HepG2 (cell line): ENCODE data around the gene KIAA1191. TPM values are rescaled to one million over a fixed set of nuclear protein-coding genes. Genes with fewer than 3 reads are reported as not detected.

Experiments used
- ARHGAP35 ChIP-seq: sonication (generic); formaldehyde crosslinking; IDR thresholded peaks from 2 replicates; pipeline ENCODE4 v1.9.0; 2022; ENCODE audit warnings: mild to moderate bottlenecking, inconsistent platforms, moderate library complexity, missing genetic modification reagents, borderline replicate concordance
- KDM1A ChIP-seq: IDR thresholded peaks from 2 replicates; pipeline ENCODE4 v1.6.1; 2016; ENCODE audit warnings: missing compliant biosample characterization
- RAD21 ChIP-seq: fragments of 450-650 bp; formaldehyde crosslinking; IDR thresholded peaks from 2 replicates; pipeline ENCODE4 v1.5.0; 2020; ENCODE audit warnings: mild to moderate bottlenecking
- SUZ12 ChIP-seq: fragments of 150-350 bp; IDR thresholded peaks from 2 replicates; pipeline ENCODE4 v1.6.1; 2014; ENCODE audit warnings: low read depth, low read length
- TCF12 ChIP-seq, 2 experiments: fragments of 450-650 bp in 1 of 2; sonication (generic) in 1 of 2; formaldehyde crosslinking in 1 of 2; IDR thresholded peaks; 2 replicates each; pipeline versions ENCODE4 v1.6.1 to v1.8.0; 2017 to 2022; ENCODE audit warnings: antibody characterized with exemption in 1 of 2, mild to moderate bottlenecking in 1 of 2, missing genetic modification reagents in 1 of 2, moderate library complexity in 1 of 2
- THAP8 ChIP-seq: sonication (generic); formaldehyde crosslinking; IDR thresholded peaks from 2 replicates; pipeline ENCODE4 v1.5.1; 2020; ENCODE audit warnings: missing genetic modification reagents, mild to moderate bottlenecking, borderline replicate concordance
- WIZ ChIP-seq: sonication (generic); formaldehyde crosslinking; IDR thresholded peaks from 2 replicates; pipeline ENCODE4 v1.5.1; 2020; ENCODE audit warnings: mild to moderate bottlenecking, missing genetic modification reagents
- ZBTB7B ChIP-seq: sonication (generic); formaldehyde crosslinking; IDR thresholded peaks from 2 replicates; pipeline ENCODE4 v1.4.0; 2020; ENCODE audit warnings: missing genetic modification reagents
- ZNF451 ChIP-seq: sonication (generic); formaldehyde crosslinking; IDR thresholded peaks from 2 replicates; pipeline ENCODE4 v1.5.0; 2020; ENCODE audit warnings: mild to moderate bottlenecking, missing genetic modification reagents
- ZNF652 ChIP-seq: IDR thresholded peaks from 2 replicates; pipeline ENCODE4 v1.6.1; 2016; ENCODE audit warnings: low read depth, borderline replicate concordance
- ZNF749 ChIP-seq: sonication (generic); formaldehyde crosslinking; IDR thresholded peaks from 2 replicates; pipeline ENCODE4 v1.8.0; 2022; ENCODE audit warnings: mild to moderate bottlenecking, missing genetic modification reagents, moderate library complexity, borderline replicate concordance
- ZNF75D ChIP-seq: sonication (generic); formaldehyde crosslinking; IDR thresholded peaks from 2 replicates; pipeline ENCODE4 v1.8.1; 2023; ENCODE audit warnings: missing genetic modification reagents, mild to moderate bottlenecking, borderline replicate concordance
- polyA plus RNA-seq, 8 experiments: library from polyadenylated mRNA; depleted of rRNA in 3 of 8; stranded (reverse) in 7 of 8; unstranded in 1 of 8; fragments of >200 nt; fragmentation: Illumina TruSeq in 4 of 8; extraction: Trizol in 4 of 8; gene quantifications; 2 replicates each; pipeline versions ENCODE4 v1.2.1 to v1.2.3, GENCODE V29; 2011 to 2016; ENCODE audit warnings: low read depth in 4 of 8, missing spikeins in 1 of 8, mixed read lengths in 1 of 8; ENCODE audit not compliant: insufficient read depth in 1 of 8
- total RNA-seq, 5 experiments: library from RNA; depleted of rRNA; stranded (reverse); fragments of >200 nt; fragmentation: Illumina TruSeq; extraction: Trizol; gene quantifications; 2 replicates each; pipeline ENCODE4 v1.2.3, GENCODE V29; 2016; ENCODE audit warnings: low read depth in 1 of 5
- TF ChIP-seq, protein P1 (sequence below): IDR thresholded peaks from 2 replicates; pipeline ENCODE4 v1.6.1; 2016; ENCODE audit warnings: low read depth, control low read depth
- TF ChIP-seq, protein P2 (sequence below): sonication (generic); formaldehyde crosslinking; IDR thresholded peaks from 2 replicates; pipeline ENCODE4 v1.4.0; 2020; ENCODE audit warnings: missing genetic modification reagents, borderline replicate concordance
- TF ChIP-seq, protein P3 (sequence below): sonication (generic); formaldehyde crosslinking; conservative IDR thresholded peaks from 2 replicates; pipeline ENCODE4 v1.8.1; 2023; ENCODE audit warnings: missing genetic modification reagents
- TF ChIP-seq, protein P4 (sequence below): sonication (generic); formaldehyde crosslinking; IDR thresholded peaks from 2 replicates; pipeline ENCODE4 v1.9.0; 2021; ENCODE audit warnings: missing genetic modification reagents, borderline replicate concordance

KIAA1191 gene
- total and polyA plus RNA-seq, 2 of the 13 experiments (the other 11 are each of a cell fraction or from before 2014, with no cell fraction given): 63.6 to 103 TPM

- TF ChIP-seq ZBTB7B (CRISPR knock-in tag) (no peak), THAP8 (CRISPR knock-in tag) (no peak), ZNF75D (CRISPR knock-in tag) (no peak), ZNF451 (CRISPR knock-in tag) (no peak), KDM1A (CRISPR knock-in tag) (no peak), SUZ12 (no peak), ZNF749 (CRISPR knock-in tag) (no peak), TCF12 (IDR thresholded peaks at IDR 0.05) (no peak), TCF12 (CRISPR knock-in tag; IDR thresholded peaks at IDR 0.05) (no peak), RAD21 (CRISPR knock-in tag) (no peak), WIZ (CRISPR knock-in tag) (no peak), ZNF652 (CRISPR knock-in tag) (no peak), ARHGAP35 (no peak)
- TF ChIP-seq, protein P1, sequence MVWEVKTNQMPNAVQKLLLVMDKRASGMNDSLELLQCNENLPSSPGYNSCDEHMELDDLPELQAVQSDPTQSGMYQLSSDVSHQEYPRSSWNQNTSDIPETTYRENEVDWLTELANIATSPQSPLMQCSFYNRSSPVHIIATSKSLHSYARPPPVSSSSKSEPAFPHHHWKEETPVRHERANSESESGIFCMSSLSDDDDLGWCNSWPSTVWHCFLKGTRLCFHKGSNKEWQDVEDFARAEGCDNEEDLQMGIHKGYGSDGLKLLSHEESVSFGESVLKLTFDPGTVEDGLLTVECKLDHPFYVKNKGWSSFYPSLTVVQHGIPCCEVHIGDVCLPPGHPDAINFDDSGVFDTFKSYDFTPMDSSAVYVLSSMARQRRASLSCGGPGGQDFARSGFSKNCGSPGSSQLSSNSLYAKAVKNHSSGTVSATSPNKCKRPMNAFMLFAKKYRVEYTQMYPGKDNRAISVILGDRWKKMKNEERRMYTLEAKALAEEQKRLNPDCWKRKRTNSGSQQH (CRISPR knock-in tag): no peak
- TF ChIP-seq, protein P2, sequence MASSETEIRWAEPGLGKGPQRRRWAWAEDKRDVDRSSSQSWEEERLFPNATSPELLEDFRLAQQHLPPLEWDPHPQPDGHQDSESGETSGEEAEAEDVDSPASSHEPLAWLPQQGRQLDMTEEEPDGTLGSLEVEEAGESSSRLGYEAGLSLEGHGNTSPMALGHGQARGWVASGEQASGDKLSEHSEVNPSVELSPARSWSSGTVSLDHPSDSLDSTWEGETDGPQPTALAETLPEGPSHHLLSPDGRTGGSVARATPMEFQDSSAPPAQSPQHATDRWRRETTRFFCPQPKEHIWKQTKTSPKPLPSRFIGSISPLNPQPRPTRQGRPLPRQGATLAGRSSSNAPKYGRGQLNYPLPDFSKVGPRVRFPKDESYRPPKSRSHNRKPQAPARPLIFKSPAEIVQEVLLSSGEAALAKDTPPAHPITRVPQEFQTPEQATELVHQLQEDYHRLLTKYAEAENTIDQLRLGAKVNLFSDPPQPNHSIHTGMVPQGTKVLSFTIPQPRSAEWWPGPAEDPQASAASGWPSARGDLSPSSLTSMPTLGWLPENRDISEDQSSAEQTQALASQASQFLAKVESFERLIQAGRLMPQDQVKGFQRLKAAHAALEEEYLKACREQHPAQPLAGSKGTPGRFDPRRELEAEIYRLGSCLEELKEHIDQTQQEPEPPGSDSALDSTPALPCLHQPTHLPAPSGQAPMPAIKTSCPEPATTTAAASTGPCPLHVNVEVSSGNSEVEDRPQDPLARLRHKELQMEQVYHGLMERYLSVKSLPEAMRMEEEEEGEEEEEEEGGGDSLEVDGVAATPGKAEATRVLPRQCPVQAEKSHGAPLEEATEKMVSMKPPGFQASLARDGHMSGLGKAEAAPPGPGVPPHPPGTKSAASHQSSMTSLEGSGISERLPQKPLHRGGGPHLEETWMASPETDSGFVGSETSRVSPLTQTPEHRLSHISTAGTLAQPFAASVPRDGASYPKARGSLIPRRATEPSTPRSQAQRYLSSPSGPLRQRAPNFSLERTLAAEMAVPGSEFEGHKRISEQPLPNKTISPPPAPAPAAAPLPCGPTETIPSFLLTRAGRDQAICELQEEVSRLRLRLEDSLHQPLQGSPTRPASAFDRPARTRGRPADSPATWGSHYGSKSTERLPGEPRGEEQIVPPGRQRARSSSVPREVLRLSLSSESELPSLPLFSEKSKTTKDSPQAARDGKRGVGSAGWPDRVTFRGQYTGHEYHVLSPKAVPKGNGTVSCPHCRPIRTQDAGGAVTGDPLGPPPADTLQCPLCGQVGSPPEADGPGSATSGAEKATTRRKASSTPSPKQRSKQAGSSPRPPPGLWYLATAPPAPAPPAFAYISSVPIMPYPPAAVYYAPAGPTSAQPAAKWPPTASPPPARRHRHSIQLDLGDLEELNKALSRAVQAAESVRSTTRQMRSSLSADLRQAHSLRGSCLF (CRISPR knock-in tag): no peak
- TF ChIP-seq, protein P3, sequence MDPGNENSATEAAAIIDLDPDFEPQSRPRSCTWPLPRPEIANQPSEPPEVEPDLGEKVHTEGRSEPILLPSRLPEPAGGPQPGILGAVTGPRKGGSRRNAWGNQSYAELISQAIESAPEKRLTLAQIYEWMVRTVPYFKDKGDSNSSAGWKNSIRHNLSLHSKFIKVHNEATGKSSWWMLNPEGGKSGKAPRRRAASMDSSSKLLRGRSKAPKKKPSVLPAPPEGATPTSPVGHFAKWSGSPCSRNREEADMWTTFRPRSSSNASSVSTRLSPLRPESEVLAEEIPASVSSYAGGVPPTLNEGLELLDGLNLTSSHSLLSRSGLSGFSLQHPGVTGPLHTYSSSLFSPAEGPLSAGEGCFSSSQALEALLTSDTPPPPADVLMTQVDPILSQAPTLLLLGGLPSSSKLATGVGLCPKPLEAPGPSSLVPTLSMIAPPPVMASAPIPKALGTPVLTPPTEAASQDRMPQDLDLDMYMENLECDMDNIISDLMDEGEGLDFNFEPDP: no peak
- TF ChIP-seq, protein P4, sequence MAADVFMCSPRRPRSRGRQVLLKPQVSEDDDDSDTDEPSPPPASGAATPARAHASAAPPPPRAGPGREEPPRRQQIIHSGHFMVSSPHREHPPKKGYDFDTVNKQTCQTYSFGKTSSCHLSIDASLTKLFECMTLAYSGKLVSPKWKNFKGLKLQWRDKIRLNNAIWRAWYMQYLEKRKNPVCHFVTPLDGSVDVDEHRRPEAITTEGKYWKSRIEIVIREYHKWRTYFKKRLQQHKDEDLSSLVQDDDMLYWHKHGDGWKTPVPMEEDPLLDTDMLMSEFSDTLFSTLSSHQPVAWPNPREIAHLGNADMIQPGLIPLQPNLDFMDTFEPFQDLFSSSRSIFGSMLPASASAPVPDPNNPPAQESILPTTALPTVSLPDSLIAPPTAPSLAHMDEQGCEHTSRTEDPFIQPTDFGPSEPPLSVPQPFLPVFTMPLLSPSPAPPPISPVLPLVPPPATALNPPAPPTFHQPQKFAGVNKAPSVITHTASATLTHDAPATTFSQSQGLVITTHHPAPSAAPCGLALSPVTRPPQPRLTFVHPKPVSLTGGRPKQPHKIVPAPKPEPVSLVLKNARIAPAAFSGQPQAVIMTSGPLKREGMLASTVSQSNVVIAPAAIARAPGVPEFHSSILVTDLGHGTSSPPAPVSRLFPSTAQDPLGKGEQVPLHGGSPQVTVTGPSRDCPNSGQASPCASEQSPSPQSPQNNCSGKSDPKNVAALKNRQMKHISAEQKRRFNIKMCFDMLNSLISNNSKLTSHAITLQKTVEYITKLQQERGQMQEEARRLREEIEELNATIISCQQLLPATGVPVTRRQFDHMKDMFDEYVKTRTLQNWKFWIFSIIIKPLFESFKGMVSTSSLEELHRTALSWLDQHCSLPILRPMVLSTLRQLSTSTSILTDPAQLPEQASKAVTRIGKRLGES (CRISPR knock-in tag): no peak
These were observed 20.0 kb downstream of the KIAA1191 start (continued) for GRCh38 chr5:176341325-176342157.
